ENCODE data around the gene CLEC12A. TPM values are rescaled to one million over a fixed set of nuclear protein-coding genes. Genes with fewer than 3 reads are reported as not detected.
"Not testable (repeated sequence)": the region's sequence is repeated elsewhere in the genome, so short reads cannot be mapped to it uniquely, and the experiment has no call there.

CLEC12A gene
- total and polyA plus RNA-seq, 8 donors = 0.43 to 2.1 (median 0.85) TPM; not detected in 4

DNA sequence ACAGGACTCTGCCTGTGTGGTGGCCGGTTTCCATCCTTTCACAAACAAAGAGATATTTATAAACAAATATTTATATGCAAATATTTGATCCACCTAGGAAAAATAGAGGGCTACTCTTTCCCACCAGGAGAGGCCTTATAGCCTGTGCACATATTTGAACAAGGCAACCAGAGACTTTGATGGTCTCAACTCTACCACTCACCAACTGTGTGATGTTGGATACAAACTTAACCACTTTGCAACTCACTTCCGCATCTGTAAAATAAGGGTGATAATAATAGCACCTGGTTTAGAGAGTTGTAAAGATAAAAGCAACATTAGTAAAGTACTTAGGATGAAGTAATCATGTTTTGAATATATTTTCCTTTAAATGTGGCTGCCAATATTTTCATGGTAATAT, 1.5 kb upstream of the CLEC12A start:
- intact Hi-C loops (cut with DNase I; ENCODE audit: low total_unique reads) = no loop called here
- Histone ChIP-seq H3K27ac (no peak overlapping the region), H3K4me1 (no peaks in the 10 kb centered on the region), H3K27me3 (no peaks in the 10 kb centered on the region), H3K36me3 (no peaks in the 10 kb centered on the region), H3K4me3 (no peak overlapping the region), H3K9me3 (no peaks in the 10 kb centered on the region)
- DNase-seq = no peak
- TF ChIP-seq EP300 (IDR thresholded peaks at IDR 0.05) (no peak), CTCF (IDR thresholded peaks at IDR 0.05) (no peak), POLR2A (IDR thresholded peaks at IDR 0.05) (no peak), POLR2AphosphoS5 (IDR thresholded peaks at IDR 0.05) (no peak)
- 49 to 62% (median 60%) methylated on average over 2 of the region's 2 CpGs for WGBS, 5 donors

DNA sequence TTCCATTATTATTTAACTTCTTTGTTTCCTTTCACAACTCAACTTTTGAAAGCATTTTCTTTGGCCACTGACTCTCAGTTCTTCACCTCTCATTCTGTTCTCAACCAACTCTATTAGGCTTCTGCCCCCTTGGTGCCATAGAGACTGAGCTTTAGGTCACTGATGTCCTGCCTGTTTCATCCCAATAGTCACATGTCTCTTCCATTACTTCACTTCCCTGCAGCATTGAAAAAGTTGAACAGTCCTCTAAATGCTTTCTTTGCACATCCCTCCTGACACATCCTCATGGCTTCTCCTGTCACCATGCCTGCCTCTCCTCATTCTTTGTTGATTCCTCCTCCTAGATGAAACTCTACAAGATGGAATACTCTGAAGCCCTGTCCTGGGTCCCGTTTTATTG, 2.7 kb downstream of the CLEC12A start:
- Histone ChIP-seq H3K27ac (no peak overlapping the region), H3K36me3 (no peaks in the 10 kb centered on the region), H3K4me3 (no peak overlapping the region), H3K4me1 (no peaks in the 10 kb centered on the region), H3K9me3 (peaks cover 0 to 7% (median 0%) of the 10 kb centered on the region in 4 donors), H3K27me3 (no peaks in the 10 kb centered on the region)
- DNase-seq = no peak
- intact Hi-C loops (cut with DNase I; ENCODE audit: low total_unique reads) = no loop called here
- TF ChIP-seq EP300 (IDR thresholded peaks at IDR 0.05) (no peak), POLR2A (IDR thresholded peaks at IDR 0.05) (no peak), CTCF (IDR thresholded peaks at IDR 0.05) (no peak), POLR2AphosphoS5 (IDR thresholded peaks at IDR 0.05) (no peak)
- WGBS, 5 donors = 42 to 53% (median 51%) methylated on average over 1 of the region's 1 CpG

GRCh38 chr12:9974731-9975130, 3.5 kb downstream of the CLEC12A start:
- H3K4me1 ChIP-seq; H3K27ac ChIP-seq; intact Hi-C loops (cut with DNase I; ENCODE audit: low total_unique reads); H3K36me3 ChIP-seq; H3K4me3 ChIP-seq; DNase-seq; H3K27me3 ChIP-seq; H3K9me3 ChIP-seq: not testable (repeated sequence)
- 89 to 97% (median 93%) methylated on average over 2 of the region's 2 CpGs for WGBS, 5 donors

DNA sequence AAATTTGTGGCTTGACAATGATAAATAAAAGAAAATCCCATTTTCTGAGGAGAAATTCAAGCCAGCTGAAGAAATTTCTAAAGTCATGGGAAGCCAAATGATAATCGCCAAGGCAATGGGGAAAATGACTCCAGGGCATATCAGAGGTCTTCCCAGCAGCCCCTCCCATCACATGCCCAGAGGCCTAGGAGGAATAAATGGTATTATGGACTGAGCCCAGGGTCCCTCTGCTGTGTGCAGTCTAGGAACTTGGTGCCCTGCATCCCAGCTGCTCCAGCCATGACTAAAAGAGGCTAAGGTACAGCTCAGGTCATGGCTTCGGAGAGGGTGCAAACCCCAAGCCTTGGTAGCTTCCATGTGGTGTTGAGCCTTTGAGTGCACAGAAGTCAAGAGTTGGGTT, 4.4 kb downstream of the CLEC12A start:
- H3K36me3 ChIP-seq = no peaks in the 10 kb centered on the region
- H3K9me3 ChIP-seq = peaks cover 0 to 7% (median 0%) of the 10 kb centered on the region in 4 donors
- TF ChIP-seq POLR2A (IDR thresholded peaks at IDR 0.05) (no peak), POLR2AphosphoS5 (IDR thresholded peaks at IDR 0.05) (no peak)
- no peak for DNase-seq
- intact Hi-C loops (cut with DNase I; ENCODE audit: low total_unique reads) = no loop called here
- no peak overlapping the region for H3K27ac ChIP-seq
- no peak overlapping the region for H3K4me3 ChIP-seq
- 86 to 96% (median 88%) methylated on average over 2 of the region's 2 CpGs for WGBS, 5 donors
- no peaks in the 10 kb centered on the region for H3K4me1 ChIP-seq
- no peaks in the 10 kb centered on the region for H3K27me3 ChIP-seq

DNA sequence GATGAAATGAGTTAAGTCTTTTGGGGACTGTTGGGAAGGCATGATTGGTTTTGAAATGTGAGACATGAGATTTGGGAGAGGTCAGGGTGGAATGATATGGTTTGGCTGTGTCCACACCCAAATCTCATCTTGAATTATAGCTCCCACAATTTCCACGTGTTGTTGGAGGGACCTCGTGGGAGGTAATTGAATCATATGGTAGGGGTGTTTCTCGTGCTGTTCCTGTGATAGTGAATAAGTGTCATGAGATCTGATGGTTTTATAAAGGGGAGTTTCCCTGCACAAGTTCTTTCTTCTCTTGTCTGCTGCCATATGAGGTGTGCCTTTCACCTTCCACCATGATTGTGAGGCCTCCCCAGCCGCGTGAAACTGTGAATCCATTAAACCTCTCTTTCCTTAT, 5.4 kb downstream of the CLEC12A start:
- WGBS, 5 donors = 39 to 70% (median 57%) methylated on average over 5 of the region's 5 CpGs
- H3K4me3 ChIP-seq; intact Hi-C loops (cut with DNase I; ENCODE audit: low total_unique reads); H3K36me3 ChIP-seq; H3K9me3 ChIP-seq; DNase-seq; H3K4me1 ChIP-seq; H3K27me3 ChIP-seq; H3K27ac ChIP-seq: not testable (repeated sequence)

- Histone ChIP-seq H3K36me3 (no peaks in the 10 kb centered on the region), H3K27me3 (no peaks in the 10 kb centered on the region), H3K27ac (no peak overlapping the region), H3K9me3 (peaks cover 0 to 7% (median 0%) of the 10 kb centered on the region in 4 donors), H3K4me1 (no peaks in the 10 kb centered on the region), H3K4me3 (no peak overlapping the region)
- no peak for TF ChIP-seq CTCF (IDR thresholded peaks at IDR 0.05)
- DNase-seq = no peak
- intact Hi-C loops (cut with DNase I; ENCODE audit: low total_unique reads) = no loop called here
Measured at GRCh38 chr12:9977916-9978315, 6.7 kb downstream of the CLEC12A start.

Data from stomach (tissue), 9 donors.